NCI-H2171 (cell line): Measurements from ENCODE around the gene MAP3K19.
"Not testable (repeated sequence)": the region's sequence is repeated elsewhere in the genome, so short reads cannot be mapped to it uniquely, and the experiment has no call there.

Experiments used
- DNase-seq: peaks from one replicate; lab custom pipeline; 2025; lab: John Stamatoyannopoulos, UW

MAP3K19 gene

DNA sequence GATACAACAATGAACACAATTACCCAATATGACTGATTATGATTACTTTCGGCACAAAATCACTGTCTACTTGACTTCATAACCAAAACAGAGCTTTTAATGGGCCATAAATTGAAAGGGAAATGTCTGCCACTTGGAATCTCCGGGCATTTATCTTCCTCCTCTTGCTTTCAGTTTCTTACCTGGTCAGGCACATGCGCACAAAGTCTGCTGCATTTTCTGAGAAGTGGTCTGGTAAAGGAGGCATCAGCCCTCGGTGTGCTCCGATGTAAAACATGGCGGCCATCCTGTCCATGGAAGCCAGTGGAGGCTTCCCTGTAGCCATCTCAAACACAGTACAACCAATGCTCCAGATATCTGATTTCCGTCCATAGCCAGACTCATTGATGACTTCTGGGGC lies 66.6 kb downstream of the MAP3K19 start:
- no peak for DNase-seq

DNA sequence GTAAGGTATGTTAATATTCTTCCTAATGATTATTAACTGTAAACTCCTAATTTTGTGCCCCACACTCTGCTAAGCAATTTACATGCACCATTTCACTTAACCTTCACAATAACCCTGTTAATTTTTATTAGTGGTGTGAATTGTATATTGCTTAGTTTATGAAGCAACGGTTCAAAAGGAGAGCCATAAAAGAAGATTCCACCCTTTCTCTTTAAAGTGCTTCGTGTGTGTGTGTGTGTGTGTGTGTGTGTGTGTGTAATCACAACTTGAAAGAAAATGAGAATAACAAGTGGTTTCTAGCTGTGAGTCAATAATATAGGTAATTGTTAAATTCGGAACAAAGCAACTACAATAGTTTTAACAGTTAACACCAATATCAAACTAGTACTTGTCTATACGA lies 68.0 kb downstream of the MAP3K19 start:
- DNase-seq, result no peak

GRCh38 chr2:134977104-134977503 lies 70.1 kb downstream of the MAP3K19 start:
- not testable (repeated sequence) for DNase-seq

GRCh38 chr2:134976074-134976702 lies 71.1 kb downstream of the MAP3K19 start:
- DNase-seq, result no peak

GRCh38 chr2:134975281-134976009 lies 71.8 kb downstream of the MAP3K19 start:
- DNase-seq, result no peak

DNA sequence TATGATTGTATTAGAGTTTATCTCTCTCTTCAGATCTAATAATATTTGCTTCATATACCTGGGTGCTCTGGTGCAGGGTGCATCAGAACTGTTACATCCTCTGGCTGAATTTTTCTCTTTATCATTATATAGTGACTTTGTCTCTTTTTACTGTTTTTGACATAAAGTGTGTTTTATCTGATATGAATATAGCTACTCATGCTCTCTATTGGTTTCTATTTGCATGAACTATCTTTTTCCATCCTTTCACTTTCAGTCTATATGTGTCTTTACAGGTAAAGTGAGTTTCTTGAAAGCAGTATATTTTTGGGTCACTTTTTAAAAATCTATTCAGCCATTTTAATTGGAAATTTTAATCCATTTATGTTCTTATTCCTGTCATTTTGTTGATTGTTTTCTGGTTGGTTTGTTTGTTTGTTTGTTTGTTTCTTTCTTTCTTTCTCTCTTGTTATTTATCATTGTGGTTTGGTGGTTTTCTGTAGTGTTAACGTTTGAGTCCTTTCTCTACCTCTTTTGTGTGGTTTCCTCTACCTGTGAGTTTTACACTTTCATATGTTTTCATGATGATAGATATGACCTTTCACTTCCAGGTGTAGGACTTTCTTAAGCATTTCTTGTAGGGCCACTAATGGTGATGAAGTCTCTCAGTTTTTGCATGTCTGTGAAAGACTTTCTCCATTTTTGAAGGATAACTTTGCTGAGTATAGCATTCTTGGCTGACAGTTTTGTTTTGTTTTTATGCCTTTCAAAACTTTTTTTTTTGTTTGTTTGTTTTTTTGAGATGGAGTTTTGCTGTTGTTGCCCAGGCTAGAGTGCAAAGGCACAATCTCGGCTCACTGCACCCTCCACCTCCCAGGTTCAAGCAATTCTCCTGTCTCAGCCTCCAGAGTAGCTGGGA lies 73.8 kb downstream of the MAP3K19 start:
- no peak for DNase-seq

DNA sequence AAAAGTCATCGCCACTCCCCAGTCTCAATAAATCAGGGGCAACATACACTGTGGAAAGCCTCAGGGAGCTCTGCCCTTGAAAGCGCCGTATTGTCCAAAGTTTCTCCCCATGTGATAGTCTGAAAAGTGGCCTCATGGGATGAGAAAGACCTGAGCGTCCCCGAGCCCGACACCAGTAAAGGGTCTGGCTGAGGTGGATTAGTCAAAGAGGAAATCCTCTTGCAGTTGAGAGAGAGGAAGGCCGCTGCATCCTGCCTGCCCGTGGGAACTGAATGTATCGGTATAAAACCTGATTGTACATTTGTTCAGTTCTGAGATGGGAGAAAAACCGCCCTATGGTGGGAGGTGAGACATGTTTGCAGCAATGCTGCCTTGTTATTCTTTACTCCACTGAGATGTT lies 80.1 kb downstream of the MAP3K19 start:
- DNase-seq, result not testable (repeated sequence)

DNA sequence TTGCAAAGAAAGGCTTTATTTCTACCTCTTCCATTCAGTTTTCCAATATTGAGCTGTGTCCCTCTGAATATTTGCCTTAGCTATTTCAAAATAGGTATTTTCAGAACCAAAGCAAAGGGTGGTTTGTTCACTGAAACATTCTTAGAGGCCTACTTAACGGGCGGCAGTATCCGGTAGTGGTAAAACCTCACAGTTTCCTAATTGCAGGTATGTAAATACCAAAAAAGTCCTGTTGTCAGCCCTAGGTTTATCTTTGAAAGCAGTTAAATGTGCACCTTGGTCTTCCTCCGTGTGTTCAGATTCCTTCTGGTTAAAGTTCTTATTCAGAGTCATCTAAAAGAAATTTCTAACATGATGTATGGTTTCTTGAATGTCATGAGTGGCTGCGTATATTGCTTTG lies 89.8 kb downstream of the MAP3K19 start:
- no peak for DNase-seq

DNA sequence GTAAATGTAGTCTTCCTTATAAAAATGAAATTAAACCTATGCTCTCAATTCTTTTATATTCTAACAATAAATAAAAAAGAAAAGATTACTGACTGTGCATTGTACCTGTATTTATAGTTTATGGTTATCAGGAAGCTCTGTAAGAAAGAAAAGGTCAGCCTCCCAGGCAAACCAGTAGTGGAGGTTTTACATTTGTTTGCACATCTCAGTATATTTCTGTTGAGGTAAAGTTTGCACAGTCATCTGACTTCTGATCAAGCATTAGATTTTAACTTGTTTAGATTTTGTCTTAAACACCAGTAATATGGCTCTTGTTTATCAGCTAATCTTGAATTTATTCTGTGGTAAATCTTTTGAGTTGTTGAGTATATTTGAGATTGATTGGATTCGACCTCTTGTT lies 91.5 kb downstream of the MAP3K19 start:
- DNase-seq, result no peak

DNA sequence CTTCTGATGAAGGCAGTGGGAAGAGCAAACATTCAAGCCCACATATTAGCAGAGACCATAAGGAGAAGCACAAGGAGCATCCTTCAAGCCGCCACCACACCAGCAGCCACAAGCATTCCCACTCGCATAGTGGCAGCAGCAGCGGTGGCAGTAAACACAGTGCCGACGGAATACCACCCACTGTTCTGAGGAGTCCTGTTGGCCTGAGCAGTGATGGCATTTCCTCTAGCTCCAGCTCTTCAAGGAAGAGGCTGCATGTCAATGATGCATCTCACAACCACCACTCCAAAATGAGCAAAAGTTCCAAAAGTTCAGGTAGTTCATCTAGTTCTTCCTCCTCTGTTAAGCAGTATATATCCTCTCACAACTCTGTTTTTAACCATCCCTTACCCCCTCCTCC lies 93.2 kb downstream of the MAP3K19 start:
- no peak for DNase-seq

GRCh38 chr2:134952608-134953007 lies 94.6 kb downstream of the MAP3K19 start:
- DNase-seq, result no peak

GRCh38 chr2:134950886-134951285 lies 96.4 kb downstream of the MAP3K19 start:
- DNase-seq, result no peak

GRCh38 chr2:134949981-134950708 lies 97.1 kb downstream of the MAP3K19 start:
- DNase-seq, result no peak

DNA sequence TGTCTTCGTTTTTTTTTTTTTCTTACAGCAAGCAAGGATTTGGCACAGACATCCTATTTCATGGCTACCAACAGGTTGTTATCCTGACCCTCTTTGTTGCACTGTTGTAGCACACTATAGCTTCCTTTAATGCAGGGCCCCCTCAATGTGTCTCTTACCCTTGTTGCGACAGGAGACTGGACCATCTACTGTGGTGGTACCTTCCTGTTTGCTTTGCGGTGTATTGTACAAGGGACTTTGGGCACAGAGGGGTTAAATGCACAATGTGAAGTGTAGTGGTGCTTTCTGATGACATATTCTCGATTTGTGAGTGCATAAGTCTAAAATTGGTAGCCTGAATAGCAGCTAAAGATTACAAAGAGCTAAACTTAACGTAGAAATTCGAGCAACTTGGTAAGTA lies 101.2 kb downstream of the MAP3K19 start:
- DNase-seq, result no peak

DNA sequence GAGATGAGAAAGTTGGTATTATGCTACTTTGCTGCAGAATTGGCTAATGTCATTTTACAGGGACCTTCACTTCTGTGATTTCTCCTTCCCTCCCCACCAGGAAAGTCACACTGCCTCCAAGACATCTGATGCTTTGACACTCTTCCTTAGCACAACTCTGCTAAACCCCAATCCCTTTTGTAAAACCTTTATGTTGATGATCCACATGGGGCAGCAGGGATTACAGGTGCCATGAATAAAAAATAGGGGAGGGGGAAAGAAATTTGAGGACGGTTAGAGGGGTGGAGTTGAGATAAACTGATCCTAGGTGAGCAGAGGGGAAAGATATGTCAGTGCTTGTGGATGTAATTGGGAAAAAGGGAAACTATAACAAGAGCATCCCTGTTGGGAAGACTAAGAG lies 102.3 kb downstream of the MAP3K19 start:
- DNase-seq, result no peak

GRCh38 chr2:134943540-134943939 lies 103.7 kb downstream of the MAP3K19 start:
- DNase-seq, result no peak

DNA sequence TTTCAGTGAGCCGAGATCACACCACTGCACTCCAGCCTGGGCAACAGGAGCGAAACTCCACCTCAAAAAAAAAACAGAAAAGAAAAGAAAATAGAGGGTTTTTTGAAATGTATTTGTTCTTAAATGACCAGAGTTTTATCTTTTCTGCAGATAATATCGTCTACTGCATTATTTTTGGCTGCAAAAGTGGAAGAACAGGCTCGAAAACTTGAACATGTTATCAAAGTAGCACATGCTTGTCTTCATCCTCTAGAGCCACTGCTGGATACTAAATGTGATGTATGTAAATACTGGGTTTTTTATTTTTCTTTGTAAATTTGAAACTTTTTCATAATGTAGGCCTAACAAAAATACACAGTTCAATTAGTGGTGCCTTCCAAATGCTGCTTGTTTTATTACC lies 110.6 kb downstream of the MAP3K19 start:
- DNase-seq, result no peak

GRCh38 chr2:134934641-134935040 lies 112.6 kb downstream of the MAP3K19 start:
- DNase-seq, result no peak

- no peak for DNase-seq
Measured at GRCh38 chr2:134934150-134934549, 113.1 kb downstream of the MAP3K19 start.

GRCh38 chr2:134933732-134934131 lies 113.5 kb downstream of the MAP3K19 start:
- no peak for DNase-seq

DNA sequence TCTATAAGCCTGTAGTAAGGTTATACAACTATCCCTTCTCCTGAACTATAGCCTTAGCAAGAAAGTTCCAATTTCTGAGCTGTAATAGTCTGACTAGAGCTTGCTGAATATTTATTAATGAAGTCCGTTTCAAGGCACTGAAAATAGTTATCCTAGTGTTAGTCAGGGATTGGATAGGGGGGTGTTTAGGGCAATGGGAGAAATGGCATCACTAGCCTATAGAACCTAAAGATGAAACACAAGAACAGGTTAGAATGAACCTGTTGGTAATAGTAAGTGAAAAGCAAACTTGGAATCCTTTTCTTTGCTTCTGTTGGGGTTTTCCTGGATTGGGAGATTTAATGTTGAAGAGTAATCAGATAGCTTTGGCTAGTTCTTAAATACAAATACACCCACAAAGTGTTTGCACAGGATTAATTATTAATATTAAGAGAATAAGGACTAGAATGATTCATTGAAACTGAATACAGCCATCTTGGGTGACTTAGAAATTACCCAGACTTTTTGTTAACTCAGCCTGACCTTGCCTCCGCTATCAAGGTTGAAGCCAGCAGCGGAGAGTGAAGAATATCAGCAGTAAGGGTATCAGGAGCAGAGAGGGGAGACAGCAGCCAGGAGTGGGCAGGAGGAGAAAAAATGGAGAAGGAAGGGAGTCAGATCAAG lies 114.3 kb downstream of the MAP3K19 start:
- no peak for DNase-seq

DNA sequence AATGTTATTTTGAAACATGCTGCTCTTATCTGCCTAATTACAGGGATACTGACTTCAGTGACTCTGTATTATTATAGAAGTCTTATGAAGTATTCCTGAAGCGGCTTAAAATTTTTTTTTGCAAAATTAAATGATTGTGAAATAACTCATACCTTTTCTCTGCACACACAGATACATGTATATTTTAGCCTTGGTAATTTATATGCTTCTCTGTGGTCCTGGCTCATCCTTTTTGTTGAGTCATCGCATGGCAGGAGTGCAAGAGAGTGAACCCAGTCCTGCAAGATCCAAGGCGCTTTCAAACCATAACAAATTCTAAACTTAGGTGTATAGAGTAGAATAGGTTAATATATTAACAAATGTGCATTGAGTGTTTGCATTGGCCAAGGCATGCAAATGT lies 120.1 kb downstream of the MAP3K19 start:
- no peak for DNase-seq
